ENCODE data around the gene UNC50. TPM values are rescaled to one million over a fixed set of nuclear protein-coding genes. Genes with fewer than 3 reads are reported as not detected.

The UNC50 gene
- total RNA-seq, 1 donor from 2014 or later, result 41.8 TPM

- DNase-seq (ENCODE audit: low spot score), result no peak
- H3K27me3 Mint-ChIP-seq (ENCODE audit: low read depth), result peaks cover 8% of the 10 kb centered on the region
- no peak for TF ChIP-seq CTCF (IDR thresholded peaks at IDR 0.05)
- H3K9me3 Mint-ChIP-seq (ENCODE audit: low read depth), result no peaks in the 10 kb centered on the region
- no peaks in the 10 kb centered on the region for H3K36me3 Mint-ChIP-seq (ENCODE audit: low read depth)
- H3K4me1 Mint-ChIP-seq (ENCODE audit: low read depth), result peaks cover 8% of the 10 kb centered on the region
- no peak overlapping the region for H3K4me3 Mint-ChIP-seq (ENCODE audit: unreplicated experiment)
- no peak overlapping the region for H3K27ac Mint-ChIP-seq (ENCODE audit: unreplicated experiment)
Measured at GRCh38 chr2:98648451-98648850, 40.1 kb downstream of the UNC50 start.

GRCh38 chr2:98649135-98649991, 41.0 kb downstream of the UNC50 start:
- DNase-seq (ENCODE audit: low spot score), result no peak
- H3K27ac Mint-ChIP-seq (ENCODE audit: unreplicated experiment), result peak overlapping the region; percentile 34
- H3K27me3 Mint-ChIP-seq (ENCODE audit: low read depth), result peaks cover 4% of the 10 kb centered on the region
- H3K4me1 Mint-ChIP-seq (ENCODE audit: low read depth), result peaks cover 8% of the 10 kb centered on the region
- H3K4me3 Mint-ChIP-seq (ENCODE audit: unreplicated experiment), result no peak overlapping the region
- H3K36me3 Mint-ChIP-seq (ENCODE audit: low read depth), result no peaks in the 10 kb centered on the region
- H3K9me3 Mint-ChIP-seq (ENCODE audit: low read depth), result no peaks in the 10 kb centered on the region
- TF ChIP-seq CTCF (IDR thresholded peaks at IDR 0.05), result peak; percentile 99

DNA sequence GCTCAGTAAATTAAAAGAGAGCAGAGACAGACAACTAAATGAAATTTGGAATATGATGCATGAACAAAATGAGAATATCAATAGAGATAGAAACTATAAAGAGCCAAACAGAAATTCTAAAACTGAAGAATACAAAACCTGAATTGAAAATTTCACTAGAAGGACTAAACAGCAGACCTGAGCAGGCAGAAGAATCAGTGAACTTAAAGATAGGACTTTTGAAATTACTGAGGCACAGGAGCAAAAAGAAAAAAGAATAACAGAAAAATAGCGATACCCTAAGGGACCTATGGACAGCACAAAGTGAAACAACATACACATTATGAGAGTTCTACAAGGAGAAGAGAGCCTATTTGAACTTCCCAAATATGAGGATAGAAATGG, 41.6 kb downstream of the UNC50 start:
- H3K36me3 Mint-ChIP-seq (ENCODE audit: low read depth), result no peaks in the 10 kb centered on the region
- H3K4me3 Mint-ChIP-seq (ENCODE audit: unreplicated experiment), result no peak overlapping the region
- H3K4me1 Mint-ChIP-seq (ENCODE audit: low read depth), result peaks cover 8% of the 10 kb centered on the region
- no peak for DNase-seq (ENCODE audit: low spot score)
- TF ChIP-seq CTCF (IDR thresholded peaks at IDR 0.05), result no peak
- H3K27me3 Mint-ChIP-seq (ENCODE audit: low read depth), result no peaks in the 10 kb centered on the region
- H3K9me3 Mint-ChIP-seq (ENCODE audit: low read depth), result no peaks in the 10 kb centered on the region
- no peak overlapping the region for H3K27ac Mint-ChIP-seq (ENCODE audit: unreplicated experiment)

GRCh38 chr2:98650998-98651397, 42.6 kb downstream of the UNC50 start:
- Mint-ChIP-seq H3K4me1 (ENCODE audit: low read depth) (peaks cover 8% of the 10 kb centered on the region), H3K4me3 (ENCODE audit: unreplicated experiment) (no peak overlapping the region), H3K27me3 (ENCODE audit: low read depth) (no peaks in the 10 kb centered on the region), H3K27ac (ENCODE audit: unreplicated experiment) (no peak overlapping the region), H3K9me3 (ENCODE audit: low read depth) (no peaks in the 10 kb centered on the region), H3K36me3 (ENCODE audit: low read depth) (no peaks in the 10 kb centered on the region)
- no peak for DNase-seq (ENCODE audit: low spot score)
- TF ChIP-seq CTCF (IDR thresholded peaks at IDR 0.05), result no peak

DNA sequence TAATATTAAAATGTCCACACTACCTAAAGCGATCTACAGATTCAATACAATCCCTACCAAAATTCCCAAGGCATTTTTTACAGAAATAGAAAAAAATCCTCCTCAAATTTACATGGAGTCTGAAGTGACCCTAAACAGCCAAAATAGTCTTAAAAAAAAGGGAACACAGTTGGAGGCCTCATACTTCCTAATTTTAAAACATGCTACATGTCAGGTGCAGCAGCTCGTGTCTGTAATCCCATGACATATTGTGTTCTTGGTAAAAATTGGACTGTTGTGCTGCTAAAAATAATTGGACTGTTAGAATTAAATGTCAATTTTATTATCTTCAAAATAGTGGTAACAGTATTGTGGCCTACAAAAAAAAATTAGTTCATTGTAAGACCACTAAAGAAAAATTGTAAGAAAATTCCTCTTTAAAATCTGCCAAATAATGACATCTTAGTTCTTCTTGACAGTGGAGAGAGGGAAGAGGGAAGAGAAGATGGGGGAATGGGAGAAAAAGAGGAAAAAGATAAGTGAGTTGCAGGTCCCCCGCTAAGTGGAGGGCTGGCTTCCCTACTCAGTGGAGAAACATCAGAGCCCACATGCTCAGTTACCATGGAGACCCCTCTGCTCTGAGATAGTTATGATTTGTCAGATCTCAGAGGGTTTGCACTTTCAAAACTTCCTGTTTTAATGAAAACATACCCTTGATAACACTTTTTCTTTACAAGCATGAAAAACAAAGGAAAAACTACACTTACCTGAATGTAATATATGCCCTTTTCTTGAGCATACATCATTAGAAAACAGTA, 46.5 kb downstream of the UNC50 start:
- peaks cover under 1% of the 10 kb centered on the region for H3K9me3 Mint-ChIP-seq (ENCODE audit: low read depth)
- peaks cover 5% of the 10 kb centered on the region for H3K27me3 Mint-ChIP-seq (ENCODE audit: low read depth)
- no peak for TF ChIP-seq CTCF (IDR thresholded peaks at IDR 0.05)
- H3K36me3 Mint-ChIP-seq (ENCODE audit: low read depth), result no peaks in the 10 kb centered on the region
- no peak overlapping the region for H3K4me3 Mint-ChIP-seq (ENCODE audit: unreplicated experiment)
- no peaks in the 10 kb centered on the region for H3K4me1 Mint-ChIP-seq (ENCODE audit: low read depth)
- no peak overlapping the region for H3K27ac Mint-ChIP-seq (ENCODE audit: unreplicated experiment)
- DNase-seq (ENCODE audit: low spot score), result no peak

All from chondrocyte (in vitro differentiated cells).